GM18520 (cell line): ENCODE measurements around the gene ZNF17.
"Not testable (repeated sequence)": the region's sequence is repeated elsewhere in the genome, so short reads cannot be mapped to it uniquely, and the experiment has no call there.

Experiments
- ATAC-seq: cut with Tn5 transposase; IDR thresholded peaks from one replicate; pipeline ENCODE4 v1.9.1; 2021; ENCODE audit not compliant: unreplicated experiment

ZNF17 gene

GRCh38 chr19:57410877-57411671 lies at the start of gene ZNF17:
ZNF17 (plus strand) TSS chr19:57411161; CDS start chr19:57413616, 2,455 bp downstream.
- peak; percentile 98 for ATAC-seq

GRCh38 chr19:57362419-57362818 lies 48.5 kb upstream of the ZNF17 start:
- no peak for ATAC-seq

- ATAC-seq = peak; percentile 90
These were observed 47.8 kb upstream of the ZNF17 start, which contains the start of the genes TRAPPC2B and ZNF547 for GRCh38 chr19:57362997-57363687. TRAPPC2B (plus strand) TSS chr19:57363551; CDS start chr19:57364834, 1,283 bp downstream. ZNF547 (plus strand) TSS chr19:57363551; CDS start chr19:57368556, 5,005 bp downstream.

- no peak for ATAC-seq
These were observed 47.2 kb upstream of the ZNF17 start for GRCh38 chr19:57363688-57364181.

GRCh38 chr19:57366776-57367175 lies 44.2 kb upstream of the ZNF17 start:
- no peak for ATAC-seq

- ATAC-seq = no peak
These were observed 36.8 kb upstream of the ZNF17 start for GRCh38 chr19:57374179-57374578.

GRCh38 chr19:57374647-57375046 lies 36.3 kb upstream of the ZNF17 start:
- ATAC-seq = not testable (repeated sequence)

GRCh38 chr19:57376151-57376550 lies 34.8 kb upstream of the ZNF17 start:
- no peak for ATAC-seq

GRCh38 chr19:57377498-57378146 lies 33.3 kb upstream of the ZNF17 start:
- no peak for ATAC-seq

- no peak for ATAC-seq
These were observed 30.0 kb upstream of the ZNF17 start for GRCh38 chr19:57380923-57381322.

- no peak for ATAC-seq
These were observed 28.0 kb upstream of the ZNF17 start for GRCh38 chr19:57382806-57383488.

- ATAC-seq = no peak
These were observed 21.7 kb upstream of the ZNF17 start for GRCh38 chr19:57389194-57389729.

GRCh38 chr19:57389730-57390598 lies 21.0 kb upstream of the ZNF17 start, which contains the start of gene ZNF548:
ZNF548 (plus strand) TSS chr19:57389854; CDS start chr19:57390100, 246 bp downstream.
- peak; percentile 96 for ATAC-seq

GRCh38 chr19:57395710-57396109 lies 15.3 kb upstream of the ZNF17 start:
- ATAC-seq = no peak

GRCh38 chr19:57398868-57399267 lies 12.1 kb upstream of the ZNF17 start:
- ATAC-seq = no peak

GRCh38 chr19:57403737-57404563 lies 7.0 kb upstream of the ZNF17 start:
- ATAC-seq = no peak

- no peak for ATAC-seq
These were observed 4.3 kb upstream of the ZNF17 start for GRCh38 chr19:57406516-57407123.

- no peak for ATAC-seq
These were observed 8.5 kb downstream of the ZNF17 start for GRCh38 chr19:57419439-57419838.
